HT-29 (cell line): ENCODE results near the gene METTL27. TPM values are rescaled to one million over a fixed set of nuclear protein-coding genes. Genes with fewer than 3 reads are reported as not detected.
"Not testable (repeated sequence)": the region's sequence is repeated elsewhere in the genome, so short reads cannot be mapped to it uniquely, and the experiment has no call there.

Experiments
- DNase-seq: peaks from one replicate; pipeline ENCODE4 v3.0.0-alpha.2; 2015; ENCODE audit warnings: low spot score
- total RNA-seq: library from RNA; depleted of rRNA; stranded (reverse); fragments of >200 nt; shearing (Covaris generic); gene quantifications from 2 replicates; pipeline ENCODE4 v1.2.3, GENCODE V29; 2014; rRNA removed

METTL27 gene, protein sequence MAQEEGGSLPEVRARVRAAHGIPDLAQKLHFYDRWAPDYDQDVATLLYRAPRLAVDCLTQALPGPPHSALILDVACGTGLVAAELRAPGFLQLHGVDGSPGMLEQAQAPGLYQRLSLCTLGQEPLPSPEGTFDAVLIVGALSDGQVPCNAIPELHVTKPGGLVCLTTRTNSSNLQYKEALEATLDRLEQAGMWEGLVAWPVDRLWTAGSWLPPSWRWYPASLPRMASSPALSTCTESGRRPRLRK
- total RNA-seq: 7.3 and 9.8 TPM in 2 replicates

DNA sequence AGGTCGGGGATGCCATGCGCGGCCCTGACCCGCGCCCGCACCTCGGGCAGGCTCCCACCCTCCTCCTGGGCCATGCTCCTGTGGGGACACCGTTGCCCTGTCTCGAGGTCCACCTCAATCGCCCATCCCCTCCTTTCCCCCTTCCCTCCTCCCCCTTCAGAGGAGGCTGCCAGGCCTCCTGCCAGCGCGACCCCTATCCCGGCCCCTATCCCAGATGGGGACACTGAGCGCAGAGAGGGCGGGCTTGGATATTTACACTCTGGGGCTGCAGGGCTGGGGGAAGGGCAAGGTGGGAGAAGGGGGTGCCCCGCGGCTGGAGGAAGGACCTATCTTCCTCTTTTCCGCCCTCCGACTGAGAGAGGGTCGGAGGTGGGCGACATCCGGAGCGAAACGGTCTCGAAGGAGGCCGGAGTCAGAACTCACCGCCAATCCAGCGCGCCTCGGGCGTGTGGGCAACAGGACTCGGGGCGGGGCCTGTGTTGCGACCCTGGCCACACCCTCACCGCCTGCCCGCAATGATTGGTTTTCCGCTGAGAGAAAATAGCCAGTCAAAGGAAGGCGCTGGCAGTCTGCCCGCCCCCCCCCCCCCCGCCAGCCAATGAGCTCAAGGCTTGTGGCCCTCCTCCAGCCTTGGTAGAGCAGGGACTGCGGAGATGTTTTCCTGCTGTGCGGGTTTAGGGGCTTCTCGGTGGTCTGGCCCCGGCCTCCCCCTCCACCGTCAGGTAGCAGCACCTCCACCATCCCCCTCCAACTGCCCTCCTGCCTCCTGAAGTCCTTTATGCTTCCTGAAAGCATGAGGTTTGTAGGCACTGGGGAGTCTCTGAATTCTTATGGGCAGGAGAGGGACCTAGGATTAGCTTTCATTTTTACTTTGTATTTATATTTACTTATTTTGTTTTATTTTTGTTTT, at the start of gene METTL27:
METTL27 (minus strand) TSS at position 450 of the 910 bp plus-strand sequence; CDS start at position 74, 376 bp downstream.
- DNase-seq: peak; percentile 97

DNA sequence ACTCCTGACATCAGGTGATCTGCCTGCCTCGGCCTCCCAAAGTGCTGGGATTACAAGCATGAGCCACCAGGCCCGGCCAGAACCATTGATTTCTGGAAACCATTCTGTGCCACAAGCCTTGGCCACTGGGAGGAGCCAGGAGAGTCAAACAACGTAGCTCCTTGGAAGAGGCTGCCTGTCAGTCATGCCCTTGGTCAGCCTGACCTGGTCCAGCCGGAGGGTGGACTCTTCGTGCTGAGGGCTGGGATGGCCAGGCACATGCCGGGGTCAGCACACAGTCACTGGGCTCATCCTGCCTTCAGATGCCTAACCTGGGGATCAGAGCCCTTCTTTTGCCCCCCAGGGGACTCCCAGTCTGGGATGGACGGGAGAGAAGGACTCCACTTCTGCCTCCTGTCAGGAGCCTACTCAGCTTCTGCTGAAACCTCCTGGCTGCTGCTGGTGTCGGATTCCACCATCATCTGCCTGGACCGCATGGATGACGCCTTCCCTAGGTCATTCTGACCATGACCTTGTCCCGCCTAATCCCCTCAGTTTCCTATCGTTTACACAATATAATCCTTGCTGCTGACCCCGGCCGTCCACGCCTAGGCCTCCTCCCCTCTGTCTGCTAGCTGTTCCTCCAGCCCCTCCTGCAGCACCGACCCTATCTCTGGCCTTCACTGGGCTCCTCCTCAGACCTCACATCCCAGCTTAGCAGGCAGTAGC, 49.0 kb upstream of the METTL27 start:
- DNase-seq: peak; percentile 46

DNA sequence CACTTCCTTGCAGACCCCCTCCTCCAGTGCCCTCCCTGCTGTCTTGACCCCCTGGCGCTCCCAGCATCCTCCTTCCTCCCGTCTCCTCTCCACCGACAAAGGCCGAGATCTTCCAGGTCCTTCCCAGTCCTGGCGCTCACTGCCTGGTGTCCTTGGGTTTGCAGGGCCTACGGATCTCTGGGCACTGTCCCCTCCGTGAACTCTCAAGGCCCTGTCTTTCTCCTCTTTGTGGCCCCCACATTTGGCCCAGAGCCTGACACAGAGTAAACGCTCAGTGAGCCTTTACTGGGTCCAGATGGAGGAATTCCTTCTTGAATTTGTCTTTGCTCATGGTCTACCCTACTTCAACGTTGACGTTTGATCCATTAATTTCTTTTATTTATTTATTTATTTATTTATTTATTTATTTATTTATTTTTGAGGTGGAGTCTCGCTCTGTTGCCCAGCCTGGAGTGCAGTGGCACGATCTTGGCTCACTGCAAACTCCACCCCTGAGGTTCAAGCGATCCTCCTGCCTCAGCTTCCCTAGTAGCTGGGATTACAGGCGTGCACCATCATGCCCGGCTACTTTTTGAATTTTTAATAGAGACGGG, 48.3 kb upstream of the METTL27 start:
- DNase-seq: no peak

DNA sequence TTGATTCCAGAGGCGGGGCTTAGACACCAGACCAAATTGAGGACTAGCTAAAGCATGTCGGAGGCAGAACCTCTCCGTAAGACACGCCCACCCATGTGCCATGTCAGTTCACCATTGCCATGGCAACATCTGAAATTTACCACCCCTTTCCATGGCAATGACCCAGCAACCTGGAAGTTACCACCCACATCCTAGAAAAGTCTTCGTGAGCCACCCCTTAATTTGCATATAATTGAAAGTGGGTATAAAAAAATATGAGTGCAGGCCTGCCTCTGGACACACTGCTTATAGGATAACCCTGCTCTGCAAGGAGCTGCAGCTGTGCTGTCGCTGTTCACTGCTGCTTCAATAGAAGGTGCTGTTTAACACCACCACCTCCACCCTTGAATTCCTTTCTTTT, 46.6 kb upstream of the METTL27 start:
- DNase-seq: no peak

DNA sequence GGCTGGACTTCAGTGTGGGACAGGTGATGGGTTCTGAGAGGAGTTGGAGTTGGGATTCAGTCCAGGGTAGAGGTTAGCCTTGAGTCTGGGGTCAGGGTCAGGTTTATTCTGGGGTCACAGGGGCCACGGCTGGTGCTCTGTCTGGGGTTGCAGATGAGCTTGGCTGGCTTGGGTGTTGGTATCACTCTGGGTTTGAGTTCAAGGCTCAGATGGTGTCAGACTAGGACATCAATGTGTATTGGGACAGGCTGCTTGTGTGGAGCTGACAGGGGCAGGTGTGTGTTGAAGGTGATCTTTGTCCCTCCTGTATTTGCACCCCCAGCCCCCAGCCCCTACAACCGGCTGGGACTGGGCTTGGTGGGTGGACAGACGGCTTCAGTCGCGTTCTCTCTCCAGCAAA, 45.4 kb upstream of the METTL27 start:
- no peak for DNase-seq

DNA sequence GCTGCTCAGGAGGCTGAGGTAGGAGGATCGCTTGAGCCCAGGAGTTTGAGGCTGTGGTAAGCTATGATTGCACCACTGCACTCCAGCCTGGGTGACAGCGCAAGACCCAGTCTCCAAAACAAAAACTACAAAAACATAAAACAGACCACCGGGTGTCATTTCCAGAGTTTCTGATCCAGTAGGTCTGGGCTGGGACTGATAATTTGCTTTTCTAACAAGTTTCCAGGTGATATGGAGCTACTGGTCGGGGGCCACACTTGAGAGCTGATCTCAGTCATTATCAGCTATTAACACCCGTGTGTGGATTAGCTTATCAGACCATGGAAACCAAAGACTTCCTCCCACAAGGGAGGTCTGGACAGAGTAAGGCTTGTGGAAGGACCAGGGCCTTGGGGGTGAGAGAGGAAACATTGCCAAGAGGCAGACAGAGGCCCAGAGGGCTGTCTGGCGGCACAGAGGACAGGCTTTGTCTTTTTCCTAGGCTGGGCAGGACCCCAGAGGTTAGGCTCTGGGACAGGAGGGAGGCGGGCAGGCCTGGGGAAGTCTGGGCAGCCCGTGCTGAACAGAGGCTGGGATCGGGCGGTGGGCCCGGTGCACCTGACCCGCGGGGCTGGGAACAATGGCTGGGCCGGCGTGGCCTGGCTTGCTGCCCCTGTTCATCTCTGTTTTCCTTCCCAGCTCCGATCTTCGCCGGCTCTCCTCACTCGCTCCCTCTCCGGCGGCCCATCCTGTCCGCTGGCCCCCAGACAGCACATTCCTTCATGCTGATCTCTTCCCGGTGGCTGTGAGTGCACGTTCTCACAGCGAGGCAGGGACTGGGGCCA, 43.9 kb upstream of the METTL27 start:
- DNase-seq: no peak

DNA sequence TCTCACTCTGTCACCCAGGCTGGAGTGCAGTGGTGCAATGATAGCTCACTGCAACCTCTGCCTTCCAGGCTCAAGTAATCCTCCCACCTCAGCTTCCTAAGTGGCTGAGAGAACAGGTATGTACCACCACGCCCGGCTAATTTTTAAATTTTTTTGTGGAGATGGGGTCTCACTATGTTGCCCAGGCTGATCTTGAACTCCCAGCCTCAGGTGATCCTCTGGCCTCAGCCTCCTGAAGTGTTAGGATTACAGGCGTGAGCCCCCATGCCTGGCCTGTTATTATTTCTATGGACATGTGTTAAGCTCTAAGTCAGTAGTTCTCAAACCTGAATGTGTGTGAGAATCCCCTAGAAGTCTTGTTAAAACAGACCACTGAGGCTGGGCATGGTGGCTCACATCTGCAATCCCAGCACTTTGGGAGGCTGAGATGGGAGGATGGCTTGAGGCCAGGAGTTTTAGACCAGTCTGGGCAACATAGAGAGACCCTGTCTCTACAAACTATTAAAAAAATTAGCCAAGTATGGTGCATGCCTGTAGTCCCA, 43.2 kb upstream of the METTL27 start:
- DNase-seq: no peak

DNA sequence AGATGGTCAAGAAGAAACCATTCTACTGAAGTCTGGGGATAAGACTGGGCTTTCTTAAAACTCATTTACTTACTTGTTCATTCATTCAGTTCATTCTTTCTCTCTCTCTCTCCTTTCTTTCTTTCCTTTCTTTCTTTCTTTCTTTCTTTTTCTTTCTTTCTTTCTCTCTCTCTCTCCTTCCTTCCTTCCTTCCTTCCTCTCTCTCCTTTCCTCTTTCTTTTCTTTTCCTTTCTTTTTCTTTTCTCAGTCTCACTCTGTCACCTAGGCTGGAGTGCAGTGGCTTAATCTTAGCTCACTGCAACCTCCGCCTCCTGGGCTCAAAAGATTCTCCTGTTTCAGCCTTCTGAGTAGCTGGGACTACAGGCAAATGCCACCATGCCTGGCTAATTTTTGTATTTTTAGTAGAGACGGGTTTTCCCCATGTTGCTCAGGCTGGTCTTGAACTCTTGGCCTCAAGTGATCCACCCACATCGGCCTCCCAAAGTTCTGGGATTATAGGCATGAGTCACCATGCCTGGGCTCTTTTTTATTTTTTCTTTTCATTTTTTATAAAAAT, 42.6 kb upstream of the METTL27 start:
- not testable (repeated sequence) for DNase-seq

DNA sequence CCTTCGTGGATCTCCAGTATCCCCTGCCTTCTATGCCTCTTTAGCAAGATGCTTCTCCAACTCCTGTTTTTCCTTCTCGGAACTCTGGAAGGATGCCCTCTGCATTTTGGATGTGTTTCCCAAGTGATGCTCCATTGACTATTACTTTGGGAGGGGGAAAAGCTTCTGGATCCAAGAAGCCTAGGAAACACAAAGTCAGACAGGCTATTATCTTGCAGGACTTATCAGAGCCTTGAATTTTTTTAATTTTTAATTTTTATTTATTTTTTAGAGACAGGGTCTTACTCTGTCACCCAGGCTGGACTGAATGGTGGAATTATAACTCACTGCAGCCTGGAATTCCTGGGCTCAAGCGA, 39.7 kb upstream of the METTL27 start:
- no peak for DNase-seq

DNA sequence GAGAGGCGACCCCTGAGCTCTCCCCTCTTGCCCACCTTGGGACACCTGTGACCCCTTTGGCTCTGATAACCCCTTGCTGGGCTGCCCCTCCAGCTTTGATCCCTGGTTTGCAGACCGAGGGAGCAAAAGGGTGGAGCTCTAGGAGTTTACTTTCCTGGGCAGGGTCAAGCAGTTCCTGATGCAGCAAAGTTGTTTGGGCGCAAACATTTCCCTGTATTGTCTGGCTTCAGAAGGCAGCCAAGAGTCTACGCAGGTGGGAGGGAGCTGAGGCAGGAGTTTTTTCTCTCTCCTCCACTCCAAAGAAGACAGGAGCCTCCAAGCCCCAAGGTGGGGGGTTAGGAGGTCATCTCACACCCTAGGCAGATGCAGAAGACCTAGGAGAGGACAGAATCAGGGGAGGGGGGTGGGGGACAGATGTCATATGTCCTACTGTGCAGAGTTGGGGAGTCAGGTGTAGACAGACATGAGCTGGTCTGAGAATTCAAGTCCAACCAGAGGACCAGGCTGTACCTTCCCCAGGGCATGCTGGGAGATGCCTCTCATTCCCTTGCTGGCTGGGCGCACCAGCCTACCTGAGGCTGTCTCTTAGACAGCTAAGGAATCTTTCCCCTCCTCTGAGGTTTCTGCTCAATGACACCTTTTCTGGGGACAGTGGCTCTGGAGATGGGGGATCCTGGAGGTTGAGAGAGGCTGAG, 39.2 kb upstream of the METTL27 start:
- DNase-seq: peak; percentile 36

DNA sequence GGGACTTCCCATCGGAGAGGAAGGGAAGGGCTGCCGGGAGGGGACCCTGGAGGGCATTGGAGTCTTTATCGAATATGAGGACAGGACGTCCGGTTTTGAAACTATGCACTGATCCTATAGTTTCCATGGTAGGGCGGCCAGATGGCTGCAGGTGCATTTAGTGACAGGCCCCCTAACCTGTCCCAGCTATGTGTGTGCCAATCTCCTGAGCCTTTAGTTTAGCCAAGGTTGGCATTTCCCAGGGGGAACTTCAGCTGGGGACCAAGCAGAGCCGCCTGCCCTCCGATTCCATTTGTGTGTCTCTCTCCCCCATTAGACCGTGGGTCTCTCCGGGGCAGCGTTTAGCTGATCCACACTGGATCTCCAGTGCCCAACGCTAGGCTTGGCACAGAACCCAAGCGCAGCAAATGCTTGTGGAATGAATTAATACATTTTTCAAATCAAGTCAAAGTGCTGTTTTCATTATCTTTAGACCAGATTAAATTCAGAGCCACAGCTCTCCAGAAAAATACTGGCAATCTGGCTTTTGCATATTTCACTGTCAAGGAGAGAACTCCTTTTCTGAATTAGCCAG, 38.5 kb upstream of the METTL27 start:
- no peak for DNase-seq

DNA sequence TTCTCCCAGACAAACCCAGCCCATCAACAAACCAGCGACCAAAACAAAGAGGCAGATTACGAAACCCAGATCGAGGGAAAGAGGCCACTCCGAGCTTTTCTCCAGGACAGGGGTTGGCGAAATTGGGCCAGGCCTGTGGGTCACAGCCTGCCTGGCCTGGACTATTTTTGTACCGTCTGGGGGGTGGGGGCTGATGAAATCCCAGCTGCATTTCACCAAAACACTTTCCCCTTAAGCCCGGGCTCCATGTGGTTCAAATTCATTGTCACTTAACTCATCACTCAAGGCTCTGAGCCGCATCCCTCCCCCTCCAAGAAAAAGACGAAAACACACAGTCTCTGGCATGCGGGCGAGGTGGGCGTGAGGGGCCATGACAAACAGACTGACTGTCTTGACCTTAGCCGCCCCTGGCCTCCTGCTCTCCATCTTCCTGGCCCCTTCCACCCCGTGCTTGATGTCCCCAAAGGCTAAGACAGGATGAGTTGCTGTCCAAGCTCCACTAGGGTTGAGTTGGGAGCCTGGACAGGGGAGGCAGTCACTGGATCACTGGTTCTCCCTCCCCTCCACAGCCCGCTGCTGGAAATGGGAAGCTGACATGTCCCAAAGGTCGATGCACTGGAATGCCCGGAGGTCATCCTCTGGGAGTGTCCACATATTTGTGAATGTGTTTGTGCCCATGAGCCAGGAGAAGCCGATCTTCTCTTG, 37.8 kb upstream of the METTL27 start:
- no peak for DNase-seq

DNA sequence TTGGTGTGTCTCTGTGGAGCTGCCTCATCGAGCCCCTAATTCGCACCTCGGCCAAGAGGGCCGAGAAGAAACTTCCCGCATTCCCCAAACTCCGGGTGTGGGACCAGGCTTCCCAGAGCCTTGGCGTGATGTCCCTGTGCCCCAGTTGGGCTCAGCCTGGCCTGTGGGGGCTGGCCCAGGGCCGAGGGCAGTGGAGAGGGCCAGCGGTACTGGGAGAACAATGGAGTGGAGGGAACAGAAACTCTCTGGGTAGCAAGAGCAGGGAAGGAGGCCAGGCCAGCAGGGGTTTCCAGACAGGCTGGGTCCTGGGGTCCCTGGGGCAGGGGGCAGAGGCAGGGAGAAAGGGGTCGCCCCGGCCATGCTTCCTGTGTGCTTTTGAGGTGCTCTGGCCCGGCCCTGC, 34.7 kb upstream of the METTL27 start:
- no peak for DNase-seq

DNA sequence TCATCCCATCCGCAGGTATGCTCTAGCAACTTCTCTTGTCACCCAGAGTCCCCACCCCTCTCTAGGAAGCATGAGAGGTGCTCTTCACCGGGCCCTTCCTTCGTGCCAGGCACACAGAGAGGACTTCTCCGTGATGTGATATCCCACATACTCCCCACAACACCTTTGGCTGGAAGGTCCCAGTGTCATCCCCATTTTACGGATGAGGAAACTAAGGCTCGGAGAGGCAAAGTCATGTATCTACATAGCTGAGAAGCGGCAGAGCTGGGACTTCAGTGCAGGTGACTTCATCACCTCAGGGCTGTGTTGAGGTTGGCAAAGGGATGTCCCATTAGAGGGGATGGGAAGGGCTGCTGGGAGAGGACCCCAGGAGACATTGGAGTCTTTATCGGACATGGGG, 34.0 kb upstream of the METTL27 start:
- DNase-seq: no peak

DNA sequence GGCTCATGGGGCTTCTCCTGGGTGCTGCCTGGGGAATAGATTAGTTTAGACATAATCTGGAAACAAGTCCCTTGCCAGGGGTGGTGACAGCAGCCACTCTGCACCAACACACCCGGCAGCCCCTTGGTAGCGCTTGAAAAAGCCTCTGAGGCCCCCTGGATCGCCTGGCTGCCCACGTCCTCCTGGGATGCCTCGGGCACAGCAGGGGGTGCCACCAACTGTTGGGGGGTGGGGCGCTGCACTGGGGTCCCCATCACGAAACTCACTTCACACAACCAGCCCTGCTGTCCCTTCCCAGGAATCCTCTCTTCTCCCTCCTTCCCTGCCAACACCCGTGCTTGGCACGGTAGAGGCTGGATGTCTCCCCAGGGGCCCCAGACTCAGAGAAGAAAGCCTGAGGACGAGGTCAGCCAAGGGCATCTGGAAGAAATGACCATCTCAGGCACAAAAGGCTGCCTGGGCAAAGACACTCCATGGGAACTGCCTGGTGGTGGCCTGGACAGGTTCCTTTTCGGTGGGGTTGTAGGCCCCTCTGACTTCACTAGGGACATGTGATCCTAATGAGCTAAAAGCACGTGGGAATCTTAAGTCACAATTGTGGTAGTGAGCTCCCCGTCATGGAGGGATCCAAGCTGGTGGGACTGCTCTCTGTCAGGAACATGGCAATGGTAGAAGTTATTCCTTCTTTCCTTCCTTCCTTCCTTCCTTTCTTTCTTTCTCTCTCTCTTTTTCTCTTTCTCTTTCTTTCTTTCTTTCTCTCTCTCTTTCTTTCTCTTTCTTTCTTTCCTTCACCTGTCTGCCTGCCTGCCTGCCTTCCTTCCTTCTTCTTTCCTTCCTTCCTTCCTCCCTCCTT, 30.0 kb upstream of the METTL27 start:
- no peak for DNase-seq

DNA sequence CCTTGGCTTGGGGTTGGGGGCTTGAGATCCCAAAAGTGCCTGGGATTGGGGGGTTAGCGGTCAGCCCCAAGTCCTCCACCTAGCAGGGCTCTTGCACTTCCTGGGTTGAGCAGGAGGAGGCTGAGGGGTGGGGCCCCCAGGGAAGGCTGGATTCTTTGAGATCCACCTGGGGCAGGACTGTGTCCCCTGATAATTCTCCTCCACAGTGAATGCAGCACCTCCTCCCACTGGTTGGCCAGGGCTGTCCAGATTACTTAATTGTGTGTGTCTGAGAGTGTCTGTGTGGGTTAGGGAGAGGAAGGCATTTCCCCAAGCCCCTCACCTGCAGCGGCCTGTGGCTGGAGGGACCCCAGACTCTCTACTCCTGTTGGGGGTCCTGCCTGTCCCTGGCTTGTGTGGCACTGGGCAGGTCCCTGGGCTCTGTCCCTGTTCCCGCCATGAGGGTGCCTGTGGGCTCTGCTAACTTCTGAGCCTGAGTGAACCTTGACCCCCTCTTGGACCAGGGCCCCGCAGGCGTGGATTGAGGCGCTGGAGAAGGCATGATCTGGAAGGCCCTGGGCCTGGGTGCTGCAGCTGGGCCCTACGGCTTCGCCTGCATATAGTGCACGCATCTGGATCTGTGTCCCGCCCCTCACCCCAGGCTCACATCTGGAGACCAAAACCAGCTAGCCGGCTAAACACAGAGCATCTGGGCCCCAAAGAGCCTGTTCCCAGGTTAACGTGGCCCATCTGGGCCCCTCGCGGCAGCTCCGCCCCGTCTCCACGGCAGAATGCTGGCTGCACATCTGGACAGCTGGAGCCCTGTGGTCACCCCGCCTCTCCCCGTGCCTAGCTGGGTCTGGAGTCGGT, 29.1 kb upstream of the METTL27 start:
- DNase-seq: no peak

DNA sequence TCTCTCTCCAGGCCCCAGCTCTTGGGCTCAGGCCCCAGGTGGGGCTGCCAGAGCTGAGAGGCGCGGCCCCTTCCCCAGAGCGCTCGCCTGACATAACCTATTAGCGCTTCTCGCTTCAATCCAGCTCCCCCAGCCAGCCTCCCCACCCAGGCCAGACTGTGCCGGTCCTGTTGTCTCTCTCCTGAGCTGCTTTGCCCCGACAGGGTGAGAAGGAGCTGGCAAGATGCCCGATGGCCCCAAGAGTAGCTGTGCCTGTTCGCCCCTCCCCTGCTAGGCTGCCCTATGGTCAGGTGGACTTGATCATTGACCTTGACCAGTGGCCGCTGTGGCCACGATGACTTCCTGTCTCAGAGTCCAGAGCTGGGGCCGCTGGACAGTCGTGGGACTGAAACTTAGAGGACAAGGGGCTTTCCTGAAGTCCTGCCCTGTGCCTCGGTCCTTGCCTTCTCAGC, 27.8 kb upstream of the METTL27 start:
- DNase-seq: no peak
